Stimulated activated CD8-positive, alpha-beta memory T cell treated with anti-CD3 and anti-CD28 coated beads, Interleukin-12 subunit alpha, Interleukin-12 subunit beta, amount 100 ng/mL, for 1 hour (primary cell): Measurements from ENCODE around the gene RPUSD4.

Source experiments
- DNase-seq: peaks from one replicate; pipeline ENCODE4 v3.0.0-alpha.2; 2020; ENCODE audit warnings: low read depth

RPUSD4 gene

GRCh38 chr11:126212089-126212660, 725 bp upstream of the RPUSD4 start:
- DNase-seq, result no peak

DNA sequence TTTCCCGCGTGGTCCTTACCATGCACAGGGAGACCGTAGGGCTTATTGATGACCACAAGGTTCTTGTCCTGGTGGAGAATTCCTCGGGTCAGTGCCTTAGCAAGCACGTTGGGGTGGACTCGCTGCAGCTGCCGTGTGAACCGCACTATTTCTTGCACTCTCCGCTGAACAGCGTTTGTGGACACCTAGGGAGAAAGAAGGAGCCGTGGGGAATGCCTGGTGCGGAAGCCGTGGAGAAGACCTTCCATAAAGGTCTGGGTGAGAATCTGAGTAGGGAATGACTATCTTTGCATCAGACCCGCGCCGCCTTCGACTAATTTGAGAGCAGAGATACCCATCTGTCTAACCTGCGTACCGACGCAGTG, 597 bp downstream of the RPUSD4 start:
- no peak for DNase-seq

DNA sequence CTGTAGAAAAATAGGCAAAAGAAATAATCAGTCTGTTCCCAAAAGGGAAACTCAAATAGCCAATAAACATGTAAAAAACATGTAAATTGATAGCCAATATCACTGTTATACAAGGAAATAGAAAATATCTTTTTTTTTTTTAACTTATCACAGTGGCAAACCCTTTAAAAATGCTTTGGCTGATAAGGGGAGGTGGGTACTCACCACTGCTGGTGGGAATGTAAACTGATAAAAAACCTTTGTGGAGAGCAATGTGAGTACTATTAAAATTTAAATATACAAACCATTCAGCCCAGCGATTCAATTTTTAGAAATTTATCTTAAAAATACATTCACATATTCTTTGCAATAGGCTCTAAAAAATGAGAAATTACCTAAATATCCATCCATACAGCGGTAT, 3.6 kb downstream of the RPUSD4 start:
- DNase-seq, result no peak

- DNase-seq, result no peak
These were observed 6.1 kb downstream of the RPUSD4 start for GRCh38 chr11:126205359-126205758.

- no peak for DNase-seq
These were observed 8.6 kb downstream of the RPUSD4 start for GRCh38 chr11:126202646-126203359.

DNA sequence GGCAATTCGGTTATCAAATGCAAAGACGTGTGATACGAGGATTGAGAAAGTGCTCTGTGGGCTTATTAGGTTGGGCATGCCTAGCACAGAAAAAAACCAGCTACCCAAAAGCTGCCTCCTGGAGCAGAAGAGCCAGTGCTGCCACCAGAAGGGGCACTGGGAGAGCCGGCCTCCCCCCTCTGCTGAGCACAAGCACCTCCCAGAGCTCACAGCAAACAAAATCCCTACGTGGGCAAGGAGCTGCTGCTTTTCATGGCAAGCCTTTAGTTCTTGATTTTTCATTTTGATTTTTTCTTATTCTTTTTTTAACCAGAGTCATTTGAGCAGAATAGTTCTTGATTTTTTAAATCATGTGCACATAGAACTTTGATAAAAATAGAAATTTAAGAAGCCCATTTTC, 12.8 kb downstream of the RPUSD4 start:
- no peak for DNase-seq

- DNase-seq, result no peak
These were observed 14.0 kb downstream of the RPUSD4 start for GRCh38 chr11:126197277-126197939.

GRCh38 chr11:126195119-126195518, 16.3 kb downstream of the RPUSD4 start:
- no peak for DNase-seq

DNA sequence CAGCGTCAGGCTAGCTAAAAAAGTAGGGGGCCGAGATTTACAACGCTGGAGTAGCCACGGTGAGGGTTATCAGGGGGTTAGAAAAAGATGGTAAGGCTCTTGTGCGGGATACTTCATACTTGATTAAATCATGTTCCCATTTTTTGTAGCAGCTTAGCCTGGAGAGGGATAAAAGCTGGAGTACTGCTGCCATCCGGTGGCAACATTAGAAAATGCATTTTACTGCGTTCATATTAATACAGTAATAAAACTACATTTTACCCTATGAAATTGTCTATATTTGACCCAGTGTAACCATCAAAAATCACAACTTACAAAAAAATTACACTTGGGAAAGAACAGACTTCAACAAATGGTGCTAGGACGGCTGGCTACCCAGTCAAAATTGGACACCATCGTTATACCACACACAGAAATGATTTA, 17.3 kb downstream of the RPUSD4 start:
- no peak for DNase-seq

- no peak for DNase-seq
These were observed 18.4 kb downstream of the RPUSD4 start for GRCh38 chr11:126193038-126193478.

DNA sequence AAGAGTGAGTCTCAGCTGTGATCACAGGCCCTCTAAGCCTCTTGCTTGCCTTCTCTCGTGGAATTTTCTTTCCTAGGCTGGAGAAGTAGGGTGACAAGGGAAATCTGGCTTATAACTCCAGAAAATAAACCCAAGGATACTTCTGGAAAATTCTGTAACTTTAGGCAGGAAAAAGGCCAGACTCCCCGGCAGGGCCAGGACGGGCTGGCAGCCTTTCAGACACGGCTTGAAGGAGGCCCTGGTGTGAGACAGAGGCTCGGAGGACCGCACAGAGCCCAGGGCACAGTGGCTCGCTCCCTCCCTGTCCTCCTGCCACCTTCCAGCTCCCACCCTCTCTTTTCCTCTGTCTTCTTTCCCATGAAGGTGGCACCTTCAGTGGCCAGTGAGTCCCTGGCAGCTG, 19.1 kb downstream of the RPUSD4 start:
- DNase-seq, result no peak

DNA sequence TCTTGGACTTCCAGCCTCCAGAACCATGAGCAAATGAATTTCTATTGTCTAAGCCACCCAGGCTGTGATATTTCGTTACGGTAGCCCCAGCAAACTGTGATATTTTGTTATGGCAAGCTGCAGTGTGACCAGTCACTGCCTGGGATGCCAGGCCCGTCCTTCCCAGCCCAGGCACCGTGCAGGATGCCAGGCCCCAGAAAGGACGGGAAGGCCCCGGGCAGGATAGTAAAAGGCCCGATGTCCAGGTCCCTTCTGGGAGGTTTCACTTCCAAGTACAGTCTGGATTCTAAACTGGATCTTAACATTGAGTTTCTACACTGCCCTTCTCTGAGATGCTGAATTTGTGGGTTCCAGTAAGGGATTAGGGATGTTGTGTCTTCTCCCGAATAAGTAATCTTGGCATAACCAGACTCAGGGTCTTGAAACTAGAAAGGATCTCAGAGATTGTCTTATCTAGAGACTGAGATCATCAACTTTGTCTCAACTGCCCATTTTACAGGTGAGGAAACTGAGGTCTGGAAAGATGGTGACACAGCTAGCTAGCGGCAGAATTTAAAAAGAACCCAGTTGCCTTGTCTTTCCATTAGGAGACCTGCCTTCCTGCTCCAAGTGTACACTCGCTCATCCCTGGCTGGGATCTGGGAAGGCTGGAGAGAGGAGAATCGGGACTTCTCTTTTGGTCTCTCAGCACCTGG, 19.9 kb downstream of the RPUSD4 start:
- no peak for DNase-seq

- DNase-seq, result no peak
These were observed 20.7 kb downstream of the RPUSD4 start for GRCh38 chr11:126190792-126191191.

GRCh38 chr11:126189109-126189929, 22.1 kb downstream of the RPUSD4 start:
- DNase-seq, result no peak

- no peak for DNase-seq
These were observed 22.9 kb downstream of the RPUSD4 start for GRCh38 chr11:126188332-126189108.

DNA sequence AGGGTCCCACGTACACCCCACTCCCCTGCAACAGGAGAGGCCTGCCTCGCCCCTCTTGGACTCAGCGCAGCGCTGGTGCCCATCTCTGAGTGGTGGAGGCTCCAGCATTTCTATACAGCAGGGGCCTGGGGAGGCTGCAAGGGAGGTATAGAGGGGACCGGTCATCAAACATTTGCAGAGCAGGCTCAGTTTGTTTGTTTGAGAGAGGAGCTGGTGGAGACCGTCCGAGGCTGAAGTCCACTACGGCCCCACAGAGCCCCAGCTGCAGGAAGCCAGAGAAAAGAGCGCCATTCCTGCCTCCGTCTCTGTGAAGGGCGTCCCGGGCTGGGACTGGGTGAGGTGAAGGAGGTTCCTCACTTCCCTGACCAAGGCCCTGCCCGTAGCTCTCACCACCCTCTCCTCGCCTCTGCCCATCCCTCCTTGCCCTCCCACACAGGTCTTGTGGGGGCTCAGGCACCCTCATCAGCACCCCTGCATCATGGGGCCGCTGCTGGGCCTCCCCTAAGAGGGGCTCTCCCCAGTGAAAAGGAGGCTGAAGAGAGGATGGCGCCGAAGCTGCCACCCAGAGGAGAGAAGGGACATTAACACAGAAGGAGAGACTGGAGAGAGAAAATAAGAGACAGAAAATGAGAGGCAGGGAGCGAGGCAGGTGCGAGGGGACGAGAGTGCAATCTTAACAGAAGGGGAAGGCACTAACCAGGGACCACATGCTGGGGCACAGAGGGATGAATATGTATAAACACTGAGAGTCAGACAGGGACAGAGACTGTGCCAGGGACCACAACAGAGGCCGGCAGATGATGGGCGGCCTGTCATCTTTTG, 24.5 kb downstream of the RPUSD4 start:
- DNase-seq, result no peak

GRCh38 chr11:126186025-126186698, 25.3 kb downstream of the RPUSD4 start:
- no peak for DNase-seq

- DNase-seq, result no peak
These were observed 26.0 kb downstream of the RPUSD4 start for GRCh38 chr11:126185259-126186024.
